Activated CD4-positive, alpha-beta memory T cell treated with anti-CD3 and anti-CD28 coated beads for 36 hours (primary cell): Measurements from ENCODE around the gene SLC25A28. TPM values are rescaled to one million over a fixed set of nuclear protein-coding genes. Genes with fewer than 3 reads are reported as not detected.
"Not testable (repeated sequence)": the region's sequence is repeated elsewhere in the genome, so short reads cannot be mapped to it uniquely, and the experiment has no call there.

Experiments used
- CTCF ChIA-PET: fragments of 350-600 bp; sonication (Branson Sonifier 250); formaldehyde crosslinking; loops from one replicate; lab custom pipeline; 2021; ENCODE audit warnings: antibody characterized with exemption, inconsistent platforms; lab: Charles Lee
- POLR2A ChIA-PET: fragments of 350-600 bp; sonication (Branson Sonifier 250); formaldehyde crosslinking; loops from one replicate; lab custom pipeline; 2021; ENCODE audit warnings: antibody characterized with exemption; lab: Charles Lee
- DNase-seq: peaks from one replicate; pipeline ENCODE4 v3.0.0-alpha.2; 2020
- H3K27ac Mint-ChIP-seq: one replicate; pipeline ENCODE4 v1.8.0; 2021; ENCODE audit warnings: mixed read lengths
- H3K27me3 Mint-ChIP-seq: one replicate; pipeline ENCODE4 v1.8.0; 2021; ENCODE audit warnings: mixed read lengths
- H3K36me3 Mint-ChIP-seq: one replicate; pipeline ENCODE4 v1.8.0; 2021; ENCODE audit warnings: mixed read lengths
- H3K4me1 Mint-ChIP-seq: one replicate; pipeline ENCODE4 v1.8.0; 2021; ENCODE audit warnings: low read depth, mixed read lengths
- H3K4me3 Mint-ChIP-seq: one replicate; pipeline ENCODE4 v1.8.0; 2021; ENCODE audit warnings: mild to moderate bottlenecking, mixed read lengths
- H3K9me3 Mint-ChIP-seq: one replicate; pipeline ENCODE4 v1.8.0; 2021; ENCODE audit warnings: mixed read lengths
- intact Hi-C: fragments of 100-400 bp; cut with micrococcal nuclease; formaldehyde crosslinking; loops from one replicate; pipeline ENCODE4 v1.15.1; 2023
- total RNA-seq, 2 experiments: library from RNA; stranded (reverse); gene quantifications; one replicate each; pipeline ENCODE4 v1.2.3, GENCODE V29; 2021

SLC25A28 gene
- total RNA-seq, 2 experiments from 2014 or later, result 69.9 to 70.9 TPM

DNA sequence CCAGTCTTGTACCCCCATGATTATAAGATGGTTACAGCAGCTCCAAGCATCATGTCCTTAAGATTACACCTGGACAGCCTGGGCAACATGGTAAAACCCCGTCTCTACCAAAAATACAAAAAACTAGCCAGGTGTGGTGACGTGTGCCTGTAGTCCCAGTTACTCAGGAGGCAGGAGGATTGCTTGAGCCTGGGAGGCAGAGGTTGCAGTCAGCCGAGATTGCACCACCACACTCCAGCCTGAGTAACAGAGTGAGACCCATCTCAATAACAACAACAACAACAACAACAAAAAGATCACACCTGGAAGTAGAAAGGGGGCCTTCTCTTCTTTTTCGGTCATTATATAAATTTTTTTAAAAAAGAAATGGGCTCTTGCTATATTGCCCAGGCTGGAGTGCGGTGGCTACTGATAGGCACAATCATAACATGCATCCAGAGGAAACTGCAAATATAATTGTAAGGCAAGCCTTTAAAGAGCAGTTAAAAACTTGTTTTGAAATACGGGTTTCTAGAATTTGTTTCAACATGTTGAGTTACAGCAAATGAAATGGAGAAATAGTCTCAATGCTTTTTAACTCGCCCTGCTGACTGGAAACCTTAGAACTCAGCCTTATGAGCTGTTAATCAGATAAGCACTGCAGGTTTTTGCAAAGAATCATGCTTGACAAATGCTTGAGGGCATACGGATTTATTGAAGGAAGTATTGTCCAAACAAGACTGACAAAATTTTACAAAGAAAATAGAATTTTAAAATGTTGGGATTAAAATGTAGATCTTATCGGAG lies 34.3 kb upstream of the SLC25A28 start:
- H3K36me3 Mint-ChIP-seq, result peaks cover 2% of the 10 kb centered on the region
- ChIA-PET POLR2A (no interaction called here), CTCF (interaction anchor here (1.4 to 1.7 kb wide), 2 partner anchors 42 to 219 kb away, joined by 3 to 4 read pairs; no protein-coding TSS in a partner anchor)
- H3K9me3 Mint-ChIP-seq, result no peaks in the 10 kb centered on the region
- H3K4me3 Mint-ChIP-seq, result no peak overlapping the region
- no peak overlapping the region for H3K27ac Mint-ChIP-seq
- peaks cover 6% of the 10 kb centered on the region for H3K4me1 Mint-ChIP-seq
- peaks cover 32% of the 10 kb centered on the region for H3K27me3 Mint-ChIP-seq
- DNase-seq, result no peak
- intact Hi-C loops, result no loop called here

DNA sequence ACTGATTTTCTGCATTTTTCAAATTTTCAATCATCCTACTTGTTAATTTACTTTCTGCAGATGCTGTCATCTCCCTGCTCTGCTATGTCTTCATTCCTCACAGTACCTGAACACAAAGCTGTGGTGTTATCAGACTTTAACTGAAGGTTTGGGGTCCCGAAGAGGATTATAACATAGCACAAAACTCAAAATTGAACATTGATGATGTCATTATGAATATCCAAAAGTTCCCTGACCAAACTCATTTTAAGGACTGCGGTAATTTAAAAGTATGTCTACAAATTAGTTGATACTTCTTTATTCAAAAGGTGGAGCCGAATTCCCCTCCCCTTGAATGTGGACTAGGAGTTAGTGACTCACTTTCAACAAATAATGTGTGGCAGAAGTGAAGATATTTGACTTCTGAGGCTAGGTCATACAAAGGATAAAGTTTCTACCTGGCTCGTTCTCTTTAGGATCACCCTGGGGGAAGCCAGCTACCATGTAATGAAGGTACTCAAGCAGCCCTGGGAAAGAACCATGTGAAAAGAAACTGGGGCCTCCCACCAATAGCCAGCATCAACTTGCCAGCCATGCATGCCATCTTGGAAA lies 32.7 kb upstream of the SLC25A28 start:
- no peaks in the 10 kb centered on the region for H3K9me3 Mint-ChIP-seq
- peaks cover 2% of the 10 kb centered on the region for H3K36me3 Mint-ChIP-seq
- no peak for DNase-seq
- H3K4me1 Mint-ChIP-seq, result no peaks in the 10 kb centered on the region
- POLR2A ChIA-PET, result no interaction called here
- no peak overlapping the region for H3K27ac Mint-ChIP-seq
- H3K4me3 Mint-ChIP-seq, result no peak overlapping the region
- CTCF ChIA-PET, result interaction anchor here (0.8 to 1.7 kb wide), 2 partner anchors 40 to 217 kb away, joined by 3 to 4 read pairs; no protein-coding TSS in a partner anchor
- intact Hi-C loops, result no loop called here
- peaks cover 39% of the 10 kb centered on the region for H3K27me3 Mint-ChIP-seq

DNA sequence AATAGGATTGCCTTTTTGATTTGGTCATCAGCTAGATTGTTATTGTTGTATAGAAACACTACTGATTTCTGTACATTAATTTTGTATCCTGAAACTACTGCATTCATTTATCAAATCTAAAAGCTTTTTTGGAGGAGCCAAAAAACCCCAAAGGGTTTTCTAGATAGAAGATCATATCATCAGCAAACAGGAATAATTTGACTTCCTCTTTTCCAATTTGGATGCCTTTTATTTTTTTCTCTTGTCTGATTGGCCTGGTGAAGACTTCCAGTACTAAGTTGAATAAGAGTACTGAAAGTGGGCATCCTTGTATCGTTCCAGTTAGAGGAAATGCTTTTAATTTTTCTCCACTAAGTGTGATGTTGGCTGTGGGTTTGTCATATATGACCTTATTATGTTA lies 28.5 kb upstream of the SLC25A28 start:
- CTCF ChIA-PET, result no interaction called here
- Mint-ChIP-seq H3K4me1 (no peaks in the 10 kb centered on the region), H3K36me3 (peaks cover 2% of the 10 kb centered on the region), H3K4me3 (no peak overlapping the region), H3K27me3 (peaks cover 31% of the 10 kb centered on the region), H3K27ac (no peak overlapping the region), H3K9me3 (peaks cover 2% of the 10 kb centered on the region)
- DNase-seq, result no peak
- POLR2A ChIA-PET, result no interaction called here
- intact Hi-C loops, result no loop called here

DNA sequence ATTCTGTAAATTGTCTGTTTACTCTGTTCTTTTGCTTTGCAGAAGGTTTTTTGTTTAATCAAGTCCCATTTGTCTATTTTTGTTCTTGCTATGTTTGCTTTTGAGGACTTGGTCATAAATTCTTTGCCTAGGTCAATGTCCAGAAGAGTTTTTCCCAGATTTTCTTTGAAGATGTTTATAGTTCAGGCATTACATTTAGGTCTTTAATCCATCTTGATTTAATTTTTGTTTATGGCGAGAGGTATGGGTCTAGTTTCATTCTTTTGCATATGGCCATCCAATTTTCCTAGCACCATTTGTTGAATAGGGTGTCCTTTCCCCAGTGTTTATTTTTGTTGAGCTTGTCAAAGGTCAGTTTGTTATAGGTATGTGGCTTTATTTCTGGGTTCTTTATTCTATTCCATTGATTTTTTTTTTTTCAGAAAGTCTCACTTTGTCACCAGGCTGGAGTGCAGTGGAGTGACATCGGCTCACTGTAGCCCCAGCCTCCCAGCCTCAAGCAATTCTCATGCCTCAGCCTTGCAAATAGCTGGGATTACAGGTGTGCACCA lies 27.4 kb upstream of the SLC25A28 start:
- DNase-seq, result no peak
- ChIA-PET POLR2A (no interaction called here), CTCF (no interaction called here)
- intact Hi-C loops, result no loop called here
- H3K4me1 Mint-ChIP-seq, result no peaks in the 10 kb centered on the region
- H3K27ac Mint-ChIP-seq, result no peak overlapping the region
- peaks cover 2% of the 10 kb centered on the region for H3K9me3 Mint-ChIP-seq
- peaks cover under 1% of the 10 kb centered on the region for H3K36me3 Mint-ChIP-seq
- H3K27me3 Mint-ChIP-seq, result peaks cover 28% of the 10 kb centered on the region
- H3K4me3 Mint-ChIP-seq, result no peak overlapping the region

DNA sequence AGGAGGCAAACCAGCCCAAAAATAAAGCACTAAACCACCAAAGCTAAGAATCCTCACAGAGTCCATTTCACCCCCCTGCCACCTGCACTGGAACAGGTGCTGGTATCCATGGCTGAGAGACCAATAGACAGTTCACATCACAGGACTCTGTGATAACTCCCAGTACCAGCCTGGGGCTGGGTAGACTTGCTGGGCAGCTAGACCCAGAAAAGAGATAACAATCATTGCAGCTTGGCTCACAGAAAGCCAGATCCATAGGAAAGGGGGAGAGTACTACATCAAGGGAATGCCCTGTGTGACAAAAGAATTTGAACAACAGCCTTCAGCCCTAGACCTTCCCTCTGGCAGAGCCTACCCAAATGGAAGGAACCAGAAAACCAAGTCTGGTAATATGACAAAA lies 13.6 kb upstream of the SLC25A28 start:
- no peak for DNase-seq
- ChIA-PET POLR2A (no interaction called here), CTCF (no interaction called here)
- H3K4me1 Mint-ChIP-seq, result no peaks in the 10 kb centered on the region
- no peak overlapping the region for H3K4me3 Mint-ChIP-seq
- peaks cover 21% of the 10 kb centered on the region for H3K27me3 Mint-ChIP-seq
- no peaks in the 10 kb centered on the region for H3K9me3 Mint-ChIP-seq
- no peaks in the 10 kb centered on the region for H3K36me3 Mint-ChIP-seq
- intact Hi-C loops, result no loop called here
- H3K27ac Mint-ChIP-seq, result no peak overlapping the region

DNA sequence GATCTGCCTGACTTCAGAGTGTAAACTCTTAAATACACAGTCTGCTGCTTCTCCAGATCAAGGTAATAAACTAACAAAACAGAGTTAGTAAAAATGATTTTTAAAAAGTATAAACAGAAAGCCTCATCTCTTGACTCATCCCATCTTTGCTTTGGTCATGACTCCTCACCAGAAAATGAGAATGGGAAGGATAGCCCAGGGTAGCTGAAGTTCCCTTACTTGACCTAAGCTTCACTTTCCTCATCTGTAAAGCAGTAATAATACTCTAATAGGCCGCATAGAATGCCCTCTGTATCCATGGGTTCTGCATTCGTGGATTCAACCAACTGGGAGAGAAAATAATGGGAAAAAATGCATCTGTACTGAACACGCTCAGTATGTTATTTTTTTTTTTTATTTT lies 11.3 kb upstream of the SLC25A28 start:
- no peak overlapping the region for H3K27ac Mint-ChIP-seq
- no peak overlapping the region for H3K4me3 Mint-ChIP-seq
- H3K4me1 Mint-ChIP-seq, result peaks cover 4% of the 10 kb centered on the region
- intact Hi-C loops, result no loop called here
- DNase-seq, result no peak
- no peaks in the 10 kb centered on the region for H3K36me3 Mint-ChIP-seq
- POLR2A ChIA-PET, result interaction anchor here (1.0 kb wide), 1 partner anchor 10 kb away, joined by 4 read pairs; no protein-coding TSS in a partner anchor
- peaks cover 23% of the 10 kb centered on the region for H3K27me3 Mint-ChIP-seq
- H3K9me3 Mint-ChIP-seq, result no peaks in the 10 kb centered on the region
- CTCF ChIA-PET, result interaction anchor here (1.6 kb wide), 1 partner anchor 19 kb away, joined by 3 read pairs; no protein-coding TSS in a partner anchor

DNA sequence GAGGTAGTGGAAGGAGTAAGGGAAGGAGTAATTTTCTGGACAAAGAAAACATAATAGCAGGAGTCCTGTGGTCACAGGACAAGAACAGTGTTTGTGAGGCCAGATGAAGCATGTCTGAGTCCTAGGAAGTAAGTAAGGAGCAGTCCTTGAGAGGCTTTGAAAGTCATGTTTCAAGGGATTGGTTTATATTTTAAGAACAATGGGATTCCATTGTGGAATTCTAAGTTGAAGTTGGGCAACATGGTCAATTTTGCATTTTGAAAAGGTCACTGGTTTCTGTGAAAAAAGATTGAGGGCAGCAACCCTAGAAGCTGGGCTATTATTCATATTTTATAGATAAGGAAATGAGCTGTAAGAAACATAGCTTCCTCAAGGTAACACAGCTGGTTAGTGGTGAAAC lies 10.8 kb upstream of the SLC25A28 start:
- H3K36me3 Mint-ChIP-seq, result no peaks in the 10 kb centered on the region
- no peaks in the 10 kb centered on the region for H3K9me3 Mint-ChIP-seq
- CTCF ChIA-PET, result interaction anchor here (0.8 to 1.6 kb wide), 2 partner anchors 18 to 28 kb away, joined by 3 read pairs; partner anchors contain the start of gene ENTPD7
- no peak overlapping the region for H3K27ac Mint-ChIP-seq
- no peak overlapping the region for H3K4me3 Mint-ChIP-seq
- no peak for DNase-seq
- H3K4me1 Mint-ChIP-seq, result peaks cover 4% of the 10 kb centered on the region
- peaks cover 23% of the 10 kb centered on the region for H3K27me3 Mint-ChIP-seq
- POLR2A ChIA-PET, result interaction anchor here (1.0 kb wide), 1 partner anchor 10 kb away, joined by 4 read pairs; no protein-coding TSS in a partner anchor
- intact Hi-C loops, result no loop called here

DNA sequence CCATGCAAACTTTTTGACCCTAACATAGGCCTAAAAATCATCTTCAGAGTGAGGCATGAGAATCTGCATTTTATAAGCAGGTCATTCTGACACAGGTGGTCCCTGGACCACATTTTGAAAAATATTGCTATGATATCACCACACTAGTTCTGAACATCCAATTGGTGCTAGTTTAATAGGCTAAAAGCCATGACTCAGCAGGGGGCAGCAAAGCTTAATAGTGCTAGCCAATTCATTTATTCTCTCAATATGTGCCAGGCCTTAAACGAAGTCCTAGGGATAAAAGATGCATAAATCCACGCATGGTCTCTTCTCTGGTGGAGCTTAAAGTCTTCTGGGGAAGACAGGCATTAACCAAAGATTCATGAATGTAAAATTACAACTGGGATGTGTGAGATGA lies 10.2 kb upstream of the SLC25A28 start:
- H3K4me1 Mint-ChIP-seq, result peaks cover 4% of the 10 kb centered on the region
- POLR2A ChIA-PET, result no interaction called here
- no peak overlapping the region for H3K4me3 Mint-ChIP-seq
- no peak for DNase-seq
- H3K9me3 Mint-ChIP-seq, result no peaks in the 10 kb centered on the region
- H3K27ac Mint-ChIP-seq, result no peak overlapping the region
- H3K36me3 Mint-ChIP-seq, result no peaks in the 10 kb centered on the region
- intact Hi-C loops, result no loop called here
- CTCF ChIA-PET, result interaction anchor here (0.8 to 1.6 kb wide), 4 partner anchors 14 to 194 kb away, joined by 3 read pairs; partner anchors contain the start of gene ENTPD7
- H3K27me3 Mint-ChIP-seq, result peaks cover 23% of the 10 kb centered on the region

DNA sequence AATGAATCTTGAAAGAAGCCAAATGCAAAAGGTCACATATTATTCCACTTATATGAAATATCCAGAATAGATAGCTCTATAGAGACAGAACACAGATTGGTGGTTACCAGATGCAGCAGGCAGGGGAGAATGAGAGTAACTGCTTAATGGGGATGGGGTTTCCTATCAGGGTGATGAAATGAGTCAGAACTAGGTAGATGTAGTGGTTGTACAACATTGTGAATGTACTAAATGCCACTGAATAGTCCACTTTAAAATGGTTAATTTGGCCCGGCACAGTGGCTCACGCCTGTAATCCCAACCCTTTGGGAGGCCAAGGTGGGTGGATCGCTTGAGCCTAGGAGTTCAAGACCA lies 9.4 kb upstream of the SLC25A28 start:
- no peak overlapping the region for H3K27ac Mint-ChIP-seq
- ChIA-PET CTCF (interaction anchor here (1.0 kb wide), 1 partner anchor 194 kb away, joined by 3 read pairs; no protein-coding TSS in a partner anchor), POLR2A (no interaction called here)
- DNase-seq, result no peak
- no peaks in the 10 kb centered on the region for H3K9me3 Mint-ChIP-seq
- H3K36me3 Mint-ChIP-seq, result no peaks in the 10 kb centered on the region
- peaks cover 4% of the 10 kb centered on the region for H3K4me1 Mint-ChIP-seq
- intact Hi-C loops, result no loop called here
- peaks cover 21% of the 10 kb centered on the region for H3K27me3 Mint-ChIP-seq
- no peak overlapping the region for H3K4me3 Mint-ChIP-seq

DNA sequence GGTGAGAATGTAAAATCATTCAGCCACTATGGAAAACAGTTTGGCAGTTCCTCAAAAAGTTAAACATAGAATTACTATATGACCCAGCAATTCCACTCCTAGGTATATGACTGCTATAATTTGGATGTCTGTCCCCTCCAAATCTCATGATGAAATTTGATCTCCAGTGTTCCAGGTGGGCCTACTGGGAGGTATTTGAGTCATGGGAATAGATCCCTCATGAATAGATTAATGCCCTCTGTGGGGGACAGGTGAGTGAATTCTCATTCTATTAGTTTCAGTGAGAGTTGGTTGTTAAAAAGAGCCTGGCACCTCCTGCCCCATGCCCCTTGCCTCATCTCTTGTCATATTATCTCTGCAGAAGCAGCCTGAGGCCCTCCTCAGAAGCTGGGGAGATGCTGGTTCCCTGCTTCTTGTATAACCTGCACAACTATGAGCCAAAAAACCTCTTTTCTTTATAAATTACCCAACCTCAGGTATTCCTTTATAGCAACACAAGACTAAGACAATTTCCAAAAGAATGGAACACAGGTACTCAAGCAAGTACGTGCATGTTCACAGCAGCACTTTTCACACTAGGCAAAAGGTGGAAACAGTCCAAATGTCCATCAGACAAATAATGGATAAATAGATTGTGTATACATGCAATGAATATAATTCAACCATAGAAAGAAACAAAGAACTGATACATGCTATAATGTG lies 8.8 kb upstream of the SLC25A28 start:
- no peaks in the 10 kb centered on the region for H3K36me3 Mint-ChIP-seq
- no peaks in the 10 kb centered on the region for H3K9me3 Mint-ChIP-seq
- H3K4me3 Mint-ChIP-seq, result no peak overlapping the region
- intact Hi-C loops, result no loop called here
- no peak for DNase-seq
- ChIA-PET POLR2A (no interaction called here), CTCF (no interaction called here)
- H3K27ac Mint-ChIP-seq, result no peak overlapping the region
- peaks cover 4% of the 10 kb centered on the region for H3K4me1 Mint-ChIP-seq
- H3K27me3 Mint-ChIP-seq, result peaks cover 17% of the 10 kb centered on the region

DNA sequence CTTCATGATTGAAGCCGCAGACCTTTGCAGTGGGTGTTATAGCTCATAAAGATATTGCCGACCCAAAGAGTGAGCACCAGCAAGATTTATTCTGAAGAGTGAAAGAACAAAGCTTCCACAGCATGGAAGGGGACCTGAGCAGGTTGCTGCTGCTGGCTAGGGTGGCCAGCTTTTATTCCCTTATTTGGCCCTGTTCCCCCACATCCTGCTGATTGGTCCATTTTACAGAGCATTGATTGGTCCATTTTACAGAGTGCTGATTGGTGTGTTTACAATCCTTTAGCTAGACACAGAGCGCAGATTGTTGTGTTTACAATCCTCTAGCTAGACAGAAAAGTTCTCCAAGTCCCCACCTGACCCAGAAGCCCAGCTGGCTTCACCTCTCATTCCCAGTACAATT lies 4.9 kb upstream of the SLC25A28 start:
- intact Hi-C loops, H3K27me3 Mint-ChIP-seq, H3K27ac Mint-ChIP-seq, H3K4me3 Mint-ChIP-seq, DNase-seq, H3K9me3 Mint-ChIP-seq, H3K36me3 Mint-ChIP-seq: not testable (repeated sequence)
- ChIA-PET POLR2A (interaction anchor here (0.6 kb wide), 1 partner anchor 196 kb away, joined by 3 read pairs; no protein-coding TSS in a partner anchor), CTCF (interaction anchor here (0.6 to 2.0 kb wide), 4 partner anchors 11 to 44 kb away, joined by 3 to 4 read pairs (median 4); no protein-coding TSS in a partner anchor)
- H3K4me1 Mint-ChIP-seq, result peaks cover 10% of the 10 kb centered on the region
